Measurements from ENCODE around the gene MYOM3.
"Not testable (repeated sequence)": the region's sequence is repeated elsewhere in the genome, so short reads cannot be mapped to it uniquely, and the experiment has no call there.

Gene MYOM3

GRCh38 chr1:24052220-24052619 lies 59.7 kb downstream of the MYOM3 start:
- Histone ChIP-seq H3K4me1 (ENCODE audit: low read length) (no peaks in the 10 kb centered on the region), H3F3A (ENCODE audit: insufficient read depth, low read length) (no peaks in the 10 kb centered on the region), H3K36me3 (replicated peaks; ENCODE audit: insufficient read depth, low read length) (no peaks in the 10 kb centered on the region), H3K4me3 (ENCODE audit: low read length) (no peak overlapping the region), H3K27ac (ENCODE audit: low read length) (no peak overlapping the region), H3K9ac (ENCODE audit: low read length) (no peak overlapping the region), H3K27me3 (replicated peaks; ENCODE audit: insufficient read depth, low read length) (no peaks in the 10 kb centered on the region), H3K4me2 (ENCODE audit: low read depth, low read length) (no peak overlapping the region), H3K79me2 (ENCODE audit: low read length) (no peaks in the 10 kb centered on the region), H3K9me2 (replicated peaks; ENCODE audit: insufficient read depth, low read length) (no peaks in the 10 kb centered on the region), H2AFZ (ENCODE audit: low read length) (no peak overlapping the region), H3K9me3 (replicated peaks; ENCODE audit: insufficient read depth, low read length) (no peaks in the 10 kb centered on the region), H4K20me1 (ENCODE audit: insufficient read depth, low read length) (no peaks in the 10 kb centered on the region)
- no peak for DNase-seq
- TF ChIP-seq EZH2 (optimal IDR thresholded peaks at IDR 0.05; ENCODE audit: low read depth, low read length) (no peak), EZH2phosphoT487 (IDR thresholded peaks at IDR 0.05; ENCODE audit: low read length) (no peak)
- TF ChIP-seq, protein P1, sequence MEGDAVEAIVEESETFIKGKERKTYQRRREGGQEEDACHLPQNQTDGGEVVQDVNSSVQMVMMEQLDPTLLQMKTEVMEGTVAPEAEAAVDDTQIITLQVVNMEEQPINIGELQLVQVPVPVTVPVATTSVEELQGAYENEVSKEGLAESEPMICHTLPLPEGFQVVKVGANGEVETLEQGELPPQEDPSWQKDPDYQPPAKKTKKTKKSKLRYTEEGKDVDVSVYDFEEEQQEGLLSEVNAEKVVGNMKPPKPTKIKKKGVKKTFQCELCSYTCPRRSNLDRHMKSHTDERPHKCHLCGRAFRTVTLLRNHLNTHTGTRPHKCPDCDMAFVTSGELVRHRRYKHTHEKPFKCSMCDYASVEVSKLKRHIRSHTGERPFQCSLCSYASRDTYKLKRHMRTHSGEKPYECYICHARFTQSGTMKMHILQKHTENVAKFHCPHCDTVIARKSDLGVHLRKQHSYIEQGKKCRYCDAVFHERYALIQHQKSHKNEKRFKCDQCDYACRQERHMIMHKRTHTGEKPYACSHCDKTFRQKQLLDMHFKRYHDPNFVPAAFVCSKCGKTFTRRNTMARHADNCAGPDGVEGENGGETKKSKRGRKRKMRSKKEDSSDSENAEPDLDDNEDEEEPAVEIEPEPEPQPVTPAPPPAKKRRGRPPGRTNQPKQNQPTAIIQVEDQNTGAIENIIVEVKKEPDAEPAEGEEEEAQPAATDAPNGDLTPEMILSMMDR (IDR thresholded peaks at IDR 0.05; ENCODE audit: low read length) = no peak

DNA sequence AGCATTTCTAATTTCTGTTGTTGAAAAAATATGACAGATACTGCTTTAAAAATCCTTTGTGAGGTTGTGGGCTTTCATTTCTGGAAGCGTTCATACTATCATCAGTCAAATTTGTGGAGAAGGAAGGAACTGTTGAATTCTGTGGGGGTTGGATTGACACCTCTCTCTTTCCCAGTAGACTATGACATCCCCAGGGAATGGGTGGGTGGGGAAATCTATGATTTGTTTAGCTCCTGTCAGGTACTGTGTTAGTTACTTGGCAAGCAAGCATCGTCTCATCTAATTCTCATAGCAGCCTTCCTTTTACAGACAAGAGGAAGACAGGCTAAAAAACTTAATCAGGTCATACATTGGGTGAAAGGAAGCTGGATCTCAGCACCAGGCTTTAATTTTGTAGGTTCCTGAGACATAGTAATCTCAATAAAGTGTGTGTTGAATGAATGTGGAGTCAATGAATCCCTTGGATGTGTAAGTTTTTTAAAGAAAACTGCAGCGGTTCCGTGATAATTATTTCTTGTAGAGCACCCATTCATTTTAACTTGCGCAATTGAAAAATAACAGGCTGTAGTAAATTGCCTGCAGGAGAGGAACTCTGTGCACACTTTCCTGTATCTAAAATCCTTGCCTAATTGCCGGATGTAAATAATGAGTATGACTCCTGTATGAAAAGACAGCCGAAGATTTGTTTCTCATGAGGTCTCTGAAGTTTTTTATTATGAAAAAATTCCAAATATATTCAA lies 60.6 kb downstream of the MYOM3 start:
- no peaks in the 10 kb centered on the region for H3K79me2 ChIP-seq (ENCODE audit: low read length)
- no peaks in the 10 kb centered on the region for H3K4me1 ChIP-seq (ENCODE audit: low read length)
- H3K9me2 ChIP-seq (replicated peaks; ENCODE audit: insufficient read depth, low read length) = no peaks in the 10 kb centered on the region
- H3K9me3 ChIP-seq (replicated peaks; ENCODE audit: insufficient read depth, low read length) = no peaks in the 10 kb centered on the region
- H3K36me3 ChIP-seq (replicated peaks; ENCODE audit: insufficient read depth, low read length) = no peaks in the 10 kb centered on the region
- H3K27ac ChIP-seq (ENCODE audit: low read length) = no peak overlapping the region
- H4K20me1 ChIP-seq (ENCODE audit: insufficient read depth, low read length) = no peaks in the 10 kb centered on the region
- no peak overlapping the region for H3K4me3 ChIP-seq (ENCODE audit: low read length)
- no peak for DNase-seq
- TF ChIP-seq, protein P1 (IDR thresholded peaks at IDR 0.05; ENCODE audit: low read length) = no peak
- TF ChIP-seq EZH2phosphoT487 (IDR thresholded peaks at IDR 0.05; ENCODE audit: low read length) (no peak), EZH2 (optimal IDR thresholded peaks at IDR 0.05; ENCODE audit: low read depth, low read length) (no peak)
- no peak overlapping the region for H2AFZ ChIP-seq (ENCODE audit: low read length)
- no peaks in the 10 kb centered on the region for H3K27me3 ChIP-seq (replicated peaks; ENCODE audit: insufficient read depth, low read length)
- no peak overlapping the region for H3K4me2 ChIP-seq (ENCODE audit: low read depth, low read length)
- H3F3A ChIP-seq (ENCODE audit: insufficient read depth, low read length) = no peaks in the 10 kb centered on the region
- H3K9ac ChIP-seq (ENCODE audit: low read length) = no peak overlapping the region

- Histone ChIP-seq H3K27me3 (replicated peaks; ENCODE audit: insufficient read depth, low read length) (no peaks in the 10 kb centered on the region), H3K9me3 (replicated peaks; ENCODE audit: insufficient read depth, low read length) (no peaks in the 10 kb centered on the region), H2AFZ (ENCODE audit: low read length) (no peak overlapping the region), H3K36me3 (replicated peaks; ENCODE audit: insufficient read depth, low read length) (no peaks in the 10 kb centered on the region), H3F3A (ENCODE audit: insufficient read depth, low read length) (no peaks in the 10 kb centered on the region), H3K79me2 (ENCODE audit: low read length) (no peaks in the 10 kb centered on the region), H4K20me1 (ENCODE audit: insufficient read depth, low read length) (no peaks in the 10 kb centered on the region), H3K9me2 (replicated peaks; ENCODE audit: insufficient read depth, low read length) (no peaks in the 10 kb centered on the region), H3K4me2 (ENCODE audit: low read depth, low read length) (no peak overlapping the region), H3K4me3 (ENCODE audit: low read length) (no peak overlapping the region), H3K9ac (ENCODE audit: low read length) (no peak overlapping the region), H3K27ac (ENCODE audit: low read length) (no peak overlapping the region), H3K4me1 (ENCODE audit: low read length) (no peaks in the 10 kb centered on the region)
- DNase-seq = no peak
- TF ChIP-seq EZH2phosphoT487 (IDR thresholded peaks at IDR 0.05; ENCODE audit: low read length) (no peak), EZH2 (optimal IDR thresholded peaks at IDR 0.05; ENCODE audit: low read depth, low read length) (no peak)
- TF ChIP-seq, protein P1 (IDR thresholded peaks at IDR 0.05; ENCODE audit: low read length) = no peak
These were observed 62.2 kb downstream of the MYOM3 start for GRCh38 chr1:24049733-24050132.

DNA sequence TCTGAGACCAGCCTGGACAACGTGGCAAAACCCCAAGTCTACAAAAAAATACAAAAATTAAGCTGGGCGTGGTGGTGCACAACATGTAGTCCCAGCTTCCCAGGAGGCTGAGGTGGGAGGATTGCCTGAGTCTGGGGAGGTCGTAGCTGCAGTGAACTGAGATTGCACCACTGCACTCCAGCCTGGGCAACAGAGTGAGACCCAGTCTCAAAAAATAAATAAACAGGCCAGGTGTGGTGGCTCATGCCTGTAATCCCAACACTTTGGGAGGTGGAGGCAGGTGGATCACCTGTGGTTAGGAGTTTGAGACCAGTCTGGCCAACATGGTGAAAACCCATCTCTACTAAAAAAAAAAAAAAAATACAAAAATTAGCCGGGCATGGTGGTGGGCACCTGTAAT lies 63.0 kb downstream of the MYOM3 start:
- H3K9ac ChIP-seq (ENCODE audit: low read length); H3K4me1 ChIP-seq (ENCODE audit: low read length); H3K27me3 ChIP-seq (replicated peaks; ENCODE audit: insufficient read depth, low read length); H3K36me3 ChIP-seq (replicated peaks; ENCODE audit: insufficient read depth, low read length); H3K9me3 ChIP-seq (replicated peaks; ENCODE audit: insufficient read depth, low read length); H4K20me1 ChIP-seq (ENCODE audit: insufficient read depth, low read length); H3K4me2 ChIP-seq (ENCODE audit: low read depth, low read length); H3K27ac ChIP-seq (ENCODE audit: low read length); H3F3A ChIP-seq (ENCODE audit: insufficient read depth, low read length); H3K9me2 ChIP-seq (replicated peaks; ENCODE audit: insufficient read depth, low read length); H3K79me2 ChIP-seq (ENCODE audit: low read length); H3K4me3 ChIP-seq (ENCODE audit: low read length); H2AFZ ChIP-seq (ENCODE audit: low read length); DNase-seq: not testable (repeated sequence)
